Body of pancreas (tissue), 4 donors: ENCODE results near the gene ESRRB.

Experiments
- POLR2A ChIP-seq, 3 donors: fragments of 450-650 bp; IDR thresholded peaks; one replicate each; pipeline ENCODE4 v1.6.1; 2016; ENCODE audit warnings: antibody characterized with exemption in 3 of 3, mild to moderate bottlenecking in 2 of 3
- TF ChIP-seq, protein P1 (sequence below), 7 experiments: fragments of 450-650 bp in 4 of 7; fragments of 200-600 bp in 3 of 7; sonication (generic) in 3 of 7; IDR thresholded peaks; one replicate each; pipeline ENCODE4 v1.5.1; 2016 to 2019; ENCODE audit warnings: antibody characterized with exemption in 7 of 7

DNA sequence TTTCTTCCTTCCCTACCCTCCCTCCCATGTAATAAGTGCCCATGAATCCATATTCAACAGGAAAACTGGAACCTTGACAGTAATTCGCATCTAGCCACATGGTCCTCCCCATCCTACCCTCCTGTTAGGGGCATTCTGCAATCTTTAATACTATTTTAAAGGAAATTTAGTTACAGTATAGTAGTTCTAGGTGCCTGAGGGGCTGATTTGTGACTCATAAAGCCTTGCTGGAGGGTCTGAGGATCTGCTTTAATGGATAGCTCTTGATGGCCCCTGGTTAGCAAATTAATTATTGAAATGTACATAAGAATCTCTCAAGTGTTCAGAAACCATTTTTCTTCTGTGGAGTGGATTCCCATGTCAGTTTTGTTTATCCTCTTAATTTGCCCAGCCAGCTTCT lies 54.1 kb downstream of the ESRRB start:
- TF ChIP-seq, protein P1, sequence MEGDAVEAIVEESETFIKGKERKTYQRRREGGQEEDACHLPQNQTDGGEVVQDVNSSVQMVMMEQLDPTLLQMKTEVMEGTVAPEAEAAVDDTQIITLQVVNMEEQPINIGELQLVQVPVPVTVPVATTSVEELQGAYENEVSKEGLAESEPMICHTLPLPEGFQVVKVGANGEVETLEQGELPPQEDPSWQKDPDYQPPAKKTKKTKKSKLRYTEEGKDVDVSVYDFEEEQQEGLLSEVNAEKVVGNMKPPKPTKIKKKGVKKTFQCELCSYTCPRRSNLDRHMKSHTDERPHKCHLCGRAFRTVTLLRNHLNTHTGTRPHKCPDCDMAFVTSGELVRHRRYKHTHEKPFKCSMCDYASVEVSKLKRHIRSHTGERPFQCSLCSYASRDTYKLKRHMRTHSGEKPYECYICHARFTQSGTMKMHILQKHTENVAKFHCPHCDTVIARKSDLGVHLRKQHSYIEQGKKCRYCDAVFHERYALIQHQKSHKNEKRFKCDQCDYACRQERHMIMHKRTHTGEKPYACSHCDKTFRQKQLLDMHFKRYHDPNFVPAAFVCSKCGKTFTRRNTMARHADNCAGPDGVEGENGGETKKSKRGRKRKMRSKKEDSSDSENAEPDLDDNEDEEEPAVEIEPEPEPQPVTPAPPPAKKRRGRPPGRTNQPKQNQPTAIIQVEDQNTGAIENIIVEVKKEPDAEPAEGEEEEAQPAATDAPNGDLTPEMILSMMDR (IDR thresholded peaks at IDR 0.05) = no peak
- no peak for TF ChIP-seq POLR2A (IDR thresholded peaks at IDR 0.05)
